ENCODE measurements around the gene PSTK.

The PSTK gene

DNA sequence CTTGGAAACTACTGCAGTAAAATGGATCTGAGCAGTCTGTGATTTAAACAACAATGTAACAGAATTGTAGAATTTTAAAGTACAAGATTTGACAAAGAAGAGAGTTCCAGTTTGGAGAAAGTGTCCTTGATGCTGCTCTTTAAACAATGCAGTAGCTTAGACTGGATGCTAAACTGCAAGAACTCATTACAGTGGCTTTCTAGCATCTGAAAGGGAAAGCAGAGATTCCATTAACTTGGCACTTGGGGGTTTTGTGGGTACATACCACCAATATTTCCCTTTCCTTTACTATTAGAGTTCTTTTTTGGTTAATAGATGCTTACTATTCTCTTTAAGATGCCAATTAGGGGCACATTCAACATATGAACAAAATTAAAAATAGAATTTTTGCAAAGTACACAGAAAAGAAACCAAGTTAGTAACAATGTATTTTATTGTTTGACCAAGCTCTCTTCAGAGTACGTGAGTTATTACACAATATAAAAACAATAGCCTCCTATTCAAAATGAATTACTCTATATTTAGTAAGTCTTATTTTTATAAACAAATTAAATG lies 11.9 kb downstream of the PSTK start:
- DNase-seq (ENCODE audit: low read depth in 3 of 3) = no peak

DNA sequence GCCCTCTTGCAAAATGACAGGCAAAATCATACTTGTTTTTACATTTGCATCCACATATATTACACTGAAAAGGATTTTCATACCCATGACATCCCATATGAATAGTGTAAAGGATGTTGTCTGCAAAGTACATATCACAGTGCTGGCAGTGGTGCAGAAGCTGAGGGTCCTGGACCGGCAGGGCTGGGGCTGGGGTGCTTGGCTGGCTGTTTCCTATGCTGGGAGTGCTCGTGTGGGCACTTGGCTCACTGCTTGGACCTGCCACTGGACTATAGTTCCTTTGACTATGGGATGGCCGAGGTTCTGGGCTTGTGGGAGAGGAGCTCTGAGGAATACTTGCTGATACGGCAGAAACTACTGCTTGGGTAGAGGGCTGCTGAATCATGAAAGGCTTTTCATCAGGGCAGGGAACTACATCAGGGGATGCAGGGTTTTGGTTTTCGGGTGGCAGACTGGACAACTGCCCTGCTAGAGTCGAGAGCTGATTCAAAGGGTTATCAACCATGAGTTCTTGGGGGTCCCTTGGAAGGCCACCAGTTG lies 13.7 kb downstream of the PSTK start:
- DNase-seq (ENCODE audit: low read depth in 3 of 3) = no peak

DNA sequence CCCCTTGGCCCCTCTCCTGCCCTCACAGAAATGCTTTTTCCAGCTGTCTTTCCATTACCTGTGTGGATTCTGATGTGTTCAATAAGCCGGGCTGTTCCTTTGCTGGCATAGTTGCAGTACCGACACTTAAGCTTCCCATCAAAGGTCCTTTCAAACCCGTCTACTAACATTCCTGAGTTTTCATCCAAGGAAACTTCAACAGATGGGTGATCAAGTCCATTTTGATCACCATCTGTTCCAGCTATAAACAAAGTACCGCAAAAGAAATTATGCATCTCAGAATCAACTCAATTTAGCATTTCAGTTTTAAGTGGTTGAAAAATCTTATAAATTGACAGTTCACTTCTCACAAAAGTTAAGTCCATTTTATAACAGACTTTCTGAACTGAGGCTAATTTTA lies 15.7 kb downstream of the PSTK start:
- DNase-seq (ENCODE audit: low read depth in 3 of 3) = no peak

DNA sequence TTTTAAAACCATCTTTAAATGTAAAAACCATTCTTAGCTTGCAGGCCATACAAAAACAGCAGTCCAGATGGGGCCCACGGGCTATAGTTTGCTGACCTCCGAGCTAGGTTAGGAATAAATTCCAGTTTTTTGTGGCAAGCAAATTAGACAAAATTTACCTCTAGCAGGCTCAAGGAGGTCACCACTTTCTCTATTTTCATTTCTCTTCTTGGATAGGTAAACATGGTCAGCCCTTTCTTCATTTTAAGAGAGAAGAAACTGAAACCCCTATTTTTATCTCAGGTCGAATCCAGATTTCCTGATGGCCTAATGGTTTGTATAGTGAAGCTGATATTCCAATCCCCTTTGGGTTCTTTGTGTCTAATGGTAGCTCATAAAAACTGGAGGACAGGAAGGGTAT lies 17.7 kb downstream of the PSTK start:
- no peak for DNase-seq (ENCODE audit: low read depth in 3 of 3)

DNA sequence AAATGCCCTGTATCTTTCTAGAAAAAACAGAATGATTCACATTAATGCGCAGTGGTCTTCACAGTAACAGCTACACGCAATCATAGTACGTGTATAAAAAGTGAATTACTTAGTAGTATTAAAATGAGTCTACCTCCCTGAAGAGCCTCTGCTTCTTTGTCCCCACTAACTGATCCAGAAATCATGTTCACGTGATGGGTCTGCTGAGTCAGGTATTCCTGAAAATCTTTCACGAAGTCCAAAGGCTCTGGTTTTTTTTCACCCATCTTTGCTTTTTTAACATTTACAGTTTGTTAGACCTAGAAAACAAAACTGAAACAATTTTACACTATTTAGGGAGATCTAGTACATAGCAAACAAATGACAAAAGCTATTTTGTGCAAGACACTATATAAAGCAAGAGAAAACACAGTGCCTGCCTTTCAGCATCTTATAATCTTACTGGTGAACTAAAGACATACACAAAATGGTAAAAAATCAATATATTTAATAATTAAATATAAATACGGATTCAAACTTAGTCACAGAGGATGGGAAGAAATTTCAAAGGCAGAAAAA lies 18.2 kb downstream of the PSTK start:
- DNase-seq (ENCODE audit: low read depth in 3 of 3) = no peak

DNA sequence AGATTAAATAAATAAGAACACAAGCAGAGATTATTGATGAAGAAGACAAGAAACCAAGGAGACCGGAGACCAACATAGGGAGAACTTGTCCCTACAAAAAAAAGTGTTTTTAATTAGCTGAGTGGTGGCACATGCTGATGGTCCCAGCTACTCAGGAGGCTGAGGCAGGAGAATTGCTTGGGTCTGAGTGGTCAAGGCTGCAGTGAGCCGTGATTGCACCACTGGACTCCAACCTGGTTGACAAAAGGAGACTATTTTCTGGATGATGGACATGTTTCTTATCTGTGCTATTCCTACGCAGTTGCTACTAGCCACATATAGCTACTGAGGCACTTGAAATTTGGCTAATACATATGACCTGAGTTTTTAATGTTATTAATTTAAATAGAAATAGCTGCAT lies 18.7 kb downstream of the PSTK start:
- no peak for DNase-seq (ENCODE audit: low read depth in 3 of 3)

GRCh38 chr10:122999347-122999746 lies 19.1 kb downstream of the PSTK start:
- DNase-seq (ENCODE audit: low read depth in 3 of 3) = no peak

- no peak for DNase-seq (ENCODE audit: low read depth in 3 of 3)
Measured at GRCh38 chr10:123000155-123000554, 20.0 kb downstream of the PSTK start.

GRCh38 chr10:123001370-123001769 lies 21.2 kb downstream of the PSTK start:
- no peak for DNase-seq (ENCODE audit: low read depth in 3 of 3)

- DNase-seq (ENCODE audit: low read depth in 3 of 3) = no peak
Measured at GRCh38 chr10:123004298-123004697, 24.1 kb downstream of the PSTK start.

DNA sequence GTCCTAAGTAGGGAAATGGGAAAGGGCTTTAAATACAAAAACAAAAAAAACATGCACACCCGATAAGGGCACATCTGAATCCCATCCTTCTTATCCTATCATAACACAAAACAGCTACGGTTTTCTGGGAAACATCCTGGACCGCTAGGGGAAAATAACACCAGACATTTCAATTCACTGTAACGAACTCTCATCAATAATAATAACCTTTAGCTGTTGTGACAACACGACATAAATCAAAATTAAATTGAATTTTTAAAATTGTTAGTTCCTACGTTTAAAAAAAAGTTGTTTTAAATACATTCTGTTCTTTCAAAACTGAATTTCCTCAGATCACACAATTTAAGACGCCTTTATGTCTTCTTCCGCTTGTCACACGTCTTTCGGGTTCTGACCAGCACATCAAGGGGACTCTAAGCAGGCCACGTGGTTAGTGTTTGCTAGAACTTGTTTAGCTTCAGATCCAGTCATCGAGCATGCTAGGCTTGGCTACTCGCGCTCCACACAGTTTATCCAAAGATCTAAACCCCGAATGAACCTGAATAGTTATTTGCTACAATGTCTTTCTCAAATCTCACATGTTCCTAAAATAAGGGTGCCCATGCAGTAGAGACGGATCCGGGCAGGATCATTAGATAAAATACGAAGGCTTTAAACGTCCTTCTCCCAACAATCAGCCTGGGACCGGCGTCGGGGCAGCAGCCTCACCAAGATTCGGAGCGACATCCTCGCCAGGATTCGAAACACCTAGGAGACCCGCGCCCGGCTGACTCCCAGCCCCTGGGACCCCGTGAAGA lies 27.6 kb downstream of the PSTK start:
- peak in 2 of 3 experiments; percentile 11 to 20 for DNase-seq (ENCODE audit: low read depth in 3 of 3)

GRCh38 chr10:123008355-123009104 lies 28.3 kb downstream of the PSTK start, which contains the start of the genes ACADSB and IKZF5:
ACADSB (plus strand) TSS chr10:123009006; CDS start chr10:123009030, 24 bp downstream.
IKZF5 (minus strand) TSS chr10:123008795; CDS start chr10:122998625, 10,170 bp downstream.
- peak; percentile 90 to 93 (median 92) for DNase-seq (ENCODE audit: low read depth in 3 of 3)

DNA sequence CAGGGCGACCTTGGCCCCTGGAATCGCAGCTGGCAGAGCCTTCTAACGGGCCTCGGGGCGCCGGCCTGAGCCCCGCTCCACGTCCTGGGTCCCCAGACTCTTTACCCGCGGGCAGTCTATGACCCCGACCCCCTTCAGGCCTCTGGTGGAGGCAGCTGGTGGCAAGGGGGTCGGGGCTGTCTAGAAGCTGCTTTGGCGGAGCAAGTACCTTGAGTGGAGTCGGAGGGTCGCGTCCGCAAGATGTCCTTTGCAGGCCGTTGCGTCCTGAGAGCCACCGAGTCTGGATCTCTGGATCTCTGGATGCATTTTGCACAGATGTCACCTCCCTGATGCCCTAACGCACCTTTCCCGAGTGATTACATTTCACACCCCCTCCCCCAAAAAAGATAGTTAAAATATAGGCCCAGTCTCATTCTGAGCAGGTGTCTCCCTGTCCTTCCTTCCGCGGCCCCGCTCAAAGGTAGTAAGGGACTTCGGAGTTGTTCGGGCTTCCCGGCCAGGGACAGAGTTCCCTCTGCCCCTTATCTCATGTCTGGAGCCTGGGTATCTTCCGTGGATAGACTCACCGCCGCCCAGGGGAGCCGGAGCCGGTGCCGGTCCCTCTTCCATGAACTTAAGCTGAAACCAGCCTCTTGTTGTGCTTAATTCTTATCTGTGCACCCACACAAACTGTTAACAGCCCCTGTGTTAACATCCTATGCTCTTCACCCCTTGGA lies 29.1 kb downstream of the PSTK start:
- no peak for DNase-seq (ENCODE audit: low read depth in 3 of 3)

DNA sequence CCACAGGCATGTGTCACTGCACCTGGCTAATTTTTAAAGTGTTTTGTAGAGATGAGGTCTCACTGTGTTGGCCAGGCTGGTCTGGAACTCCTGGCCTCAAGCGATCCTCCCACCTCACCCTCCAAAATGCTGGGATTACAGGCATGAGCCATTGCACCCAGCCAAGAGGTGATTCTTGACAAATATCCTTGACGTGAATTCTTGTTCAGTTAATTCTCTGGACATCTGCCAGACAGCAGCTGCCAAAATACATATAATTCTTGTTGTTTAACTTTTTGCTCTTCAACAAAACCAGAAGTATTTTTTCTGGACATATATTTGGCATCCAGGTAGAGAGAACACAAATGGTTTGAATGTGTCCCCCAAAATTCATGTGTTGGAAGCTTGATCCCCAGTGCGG lies 31.8 kb downstream of the PSTK start:
- DNase-seq (ENCODE audit: low read depth in 3 of 3) = no peak

DNA sequence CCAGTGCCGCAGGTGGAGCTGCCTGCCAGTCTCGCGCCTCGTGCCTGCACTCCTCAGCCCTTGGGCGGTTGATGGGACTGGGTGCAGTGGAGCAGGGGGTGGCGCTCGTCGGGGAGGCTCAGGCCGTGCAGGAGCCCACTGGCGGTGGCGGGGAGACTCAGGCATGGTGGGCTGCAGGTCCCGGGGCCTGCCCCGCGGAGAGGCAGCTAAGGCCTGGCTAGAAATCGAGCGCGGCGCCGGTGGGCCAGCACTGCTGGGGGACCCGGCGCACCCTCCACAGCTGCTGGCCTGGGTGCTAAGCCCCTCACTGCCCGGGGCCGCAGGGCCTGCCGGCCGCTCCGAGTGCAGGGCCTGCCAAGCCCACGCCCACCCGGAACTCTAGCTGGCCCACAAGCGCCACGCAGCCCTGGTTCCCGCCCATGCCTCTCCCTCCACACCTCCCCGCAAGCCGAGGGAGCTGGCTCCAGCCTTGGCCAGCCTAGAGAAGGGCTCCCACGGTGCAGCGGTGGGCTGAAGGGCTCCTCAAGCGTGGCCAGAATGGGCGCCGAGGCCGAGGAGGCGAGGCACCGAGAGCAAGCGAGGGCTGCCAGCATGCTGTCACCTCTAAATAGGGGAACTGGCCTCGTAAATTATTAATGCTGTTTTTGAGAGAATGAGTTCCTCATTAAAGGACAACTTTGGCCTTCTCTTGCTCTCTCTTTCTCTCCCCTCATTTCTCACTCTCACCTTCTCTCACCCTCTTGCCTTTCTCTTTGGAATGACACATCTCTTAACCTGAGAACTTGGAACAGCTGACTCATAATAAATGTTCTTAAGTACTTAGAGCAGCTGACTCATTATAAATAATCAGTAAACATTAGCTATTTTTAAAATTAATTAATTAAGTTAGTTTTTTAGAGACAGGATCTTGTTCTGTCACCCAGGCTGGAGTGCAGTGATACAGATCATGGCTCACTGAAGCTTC lies 33.5 kb downstream of the PSTK start:
- DNase-seq (ENCODE audit: low read depth in 3 of 3) = no peak

DNA sequence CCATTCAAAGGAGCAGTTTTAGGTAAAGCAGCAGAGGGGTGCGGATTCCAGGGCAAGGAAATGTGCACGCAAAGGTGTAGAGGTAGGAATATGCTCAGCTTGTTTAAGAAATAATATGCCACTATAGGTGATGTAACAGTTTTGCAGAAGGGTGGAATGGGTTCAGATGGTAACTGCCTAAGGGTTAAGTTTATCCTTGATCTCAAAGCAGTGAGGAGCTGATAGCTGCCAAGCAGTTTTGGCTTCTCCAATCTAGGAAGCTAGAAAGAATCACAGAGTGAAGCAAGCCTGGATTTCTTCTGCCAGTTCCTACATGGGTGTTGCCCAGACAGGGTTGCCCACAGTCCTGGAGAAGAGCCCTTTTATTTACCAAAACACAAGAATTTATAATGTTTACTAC lies 34.6 kb downstream of the PSTK start:
- no peak for DNase-seq (ENCODE audit: low read depth in 3 of 3)

DNA sequence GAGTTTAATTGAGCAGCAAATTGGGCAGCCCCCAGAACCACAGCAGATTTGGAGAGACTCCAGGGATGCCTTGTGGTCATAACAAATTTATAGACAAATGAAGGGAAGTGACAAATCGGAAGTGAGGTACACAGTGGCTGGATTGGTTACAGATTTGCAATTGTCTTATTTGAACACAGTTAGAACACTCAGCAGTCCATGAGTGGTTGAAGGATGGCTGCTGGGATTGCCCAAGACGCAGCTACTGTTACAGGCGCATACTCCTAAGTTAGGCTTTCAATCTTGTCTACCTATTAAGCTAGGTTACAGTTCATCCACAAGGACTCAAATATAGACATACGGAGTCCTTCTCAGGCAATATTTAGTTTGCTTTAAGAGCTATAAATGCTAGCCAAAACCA lies 36.0 kb downstream of the PSTK start:
- DNase-seq (ENCODE audit: low read depth in 3 of 3) = no peak

DNA sequence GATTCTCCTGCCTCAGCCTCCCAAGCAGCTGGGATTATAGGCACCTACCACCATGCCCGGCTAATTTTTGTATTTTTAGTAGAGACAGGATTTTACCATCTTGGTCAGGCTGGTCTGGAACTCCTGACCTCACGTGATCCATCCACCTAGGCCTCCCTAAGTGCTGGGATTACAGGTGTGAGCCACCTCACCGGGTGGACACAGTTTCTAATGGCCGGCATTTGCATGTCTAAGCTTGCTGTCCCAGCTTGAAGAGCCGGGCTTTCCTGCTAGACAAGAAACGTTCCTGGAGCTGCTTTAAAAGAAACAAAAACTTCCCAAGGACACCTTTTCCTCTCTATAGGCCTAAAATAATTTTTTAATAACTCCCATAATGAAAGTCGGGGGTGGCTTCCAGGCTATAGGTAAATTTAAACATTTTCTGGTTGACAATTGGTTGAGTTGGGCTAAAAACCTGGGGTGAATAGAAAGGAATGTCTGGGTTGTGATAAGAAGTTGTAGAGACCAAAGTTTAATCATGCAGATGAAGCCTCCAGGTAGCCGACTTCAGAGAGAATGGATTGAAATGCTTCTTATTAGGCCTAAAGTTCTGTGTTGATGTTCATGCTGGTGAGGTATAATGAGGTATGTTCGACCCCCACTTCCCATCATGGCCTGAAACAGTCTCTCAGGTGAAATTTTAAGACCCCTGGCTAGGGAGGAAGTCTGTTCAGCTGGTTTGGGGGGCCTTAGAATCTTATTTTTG lies 37.4 kb downstream of the PSTK start:
- no peak for DNase-seq (ENCODE audit: low read depth in 3 of 3)

DNA sequence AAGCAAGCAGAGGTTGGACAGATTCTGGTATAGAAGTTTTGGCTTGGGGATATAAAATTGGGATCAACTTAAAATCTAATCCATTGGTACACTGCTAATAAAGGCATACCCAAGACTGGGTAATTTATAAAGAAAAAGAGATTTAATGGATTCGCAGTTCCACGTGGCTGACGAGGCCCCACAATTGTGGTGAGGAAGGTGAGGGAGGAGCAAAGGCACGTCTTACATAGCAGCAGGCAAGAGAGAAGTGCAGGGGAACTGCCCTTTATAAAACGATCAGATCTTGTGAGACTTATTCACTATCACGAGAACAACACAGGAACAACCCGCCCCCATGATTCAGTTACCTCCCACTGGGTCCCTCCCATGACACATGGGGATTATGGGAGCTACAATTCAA lies 38.3 kb downstream of the PSTK start:
- no peak for DNase-seq (ENCODE audit: low read depth in 3 of 3)

- DNase-seq (ENCODE audit: low read depth in 3 of 3) = no peak
Measured at GRCh38 chr10:123019264-123019663, 39.1 kb downstream of the PSTK start.
